Upper lobe of left lung (tissue), 6 donors: Measurements from ENCODE around the gene SLC39A8. TPM values are rescaled to one million over a fixed set of nuclear protein-coding genes. Genes with fewer than 3 reads are reported as not detected.
"Not testable (repeated sequence)": the region's sequence is repeated elsewhere in the genome, so short reads cannot be mapped to it uniquely, and the experiment has no call there.

Source experiments
- ATAC-seq, 2 donors: fragments of 200-7000 bp; cut with Tn5 transposase; one replicate each; pipeline ENCODE4 v1.9.1; 2022; ENCODE audit warnings: mild to moderate bottlenecking in 2 of 2, moderate library complexity in 2 of 2; ENCODE audit not compliant: low FRiP score in 2 of 2
- DNase-seq, 2 donors: peaks; one replicate each; pipeline ENCODE4 v3.0.0-alpha.2; 2019 to 2020
- H3K27ac ChIP-seq, 4 donors: fragments of 200-600 bp; sonication (generic); one replicate each; pipeline ENCODE4 v1.5.1; 2016 to 2019
- H3K27me3 ChIP-seq, 4 donors: fragments of 200-600 bp; sonication (generic); one replicate each; pipeline ENCODE4 v1.5.1; 2017 to 2019
- H3K36me3 ChIP-seq, 4 donors: fragments of 200-600 bp; sonication (generic); one replicate each; pipeline ENCODE4 v1.5.1; 2016 to 2019
- H3K4me1 ChIP-seq, 4 donors: fragments of 200-600 bp; sonication (generic); one replicate each; pipeline ENCODE4 v1.5.1; 2018 to 2019
- H3K4me3 ChIP-seq, 4 donors: fragments of 200-600 bp; sonication (generic); one replicate each; pipeline ENCODE4 v1.5.1; 2017 to 2019; ENCODE audit warnings: mild to moderate bottlenecking in 2 of 4, moderate library complexity in 1 of 4
- H3K9me3 ChIP-seq, 4 donors: fragments of 200-600 bp; sonication (generic); one replicate each; pipeline ENCODE4 v1.5.1; 2018 to 2019
- CTCF ChIP-seq, 6 experiments: fragments of 450-650 bp in 4 of 6; fragments of 200-600 bp in 2 of 6; sonication (generic) in 2 of 6; IDR thresholded peaks; one replicate each; pipeline ENCODE4 v1.5.1; 2016 to 2019; ENCODE audit warnings: antibody characterized with exemption in 6 of 6
- EP300 ChIP-seq, 4 donors: sonication (generic); formaldehyde crosslinking; IDR thresholded peaks; one replicate each; pipeline ENCODE4 v1.5.1; 2017; ENCODE audit warnings: antibody characterized with exemption in 4 of 4, control low read depth in 2 of 4
- POLR2A ChIP-seq, 4 donors: fragments of 450-650 bp; IDR thresholded peaks; one replicate each; pipeline ENCODE4 v1.5.1; 2016 to 2017; ENCODE audit warnings: antibody characterized with exemption in 4 of 4, mild to moderate bottlenecking in 2 of 4
- POLR2AphosphoS5 ChIP-seq, 2 donors: sonication (generic); formaldehyde crosslinking; IDR thresholded peaks; one replicate each; pipeline ENCODE4 v1.5.1; 2017; ENCODE audit warnings: antibody characterized with exemption in 2 of 2
- WGBS, 2 donors: methylation state at CpG; one replicate each; pipeline ENCODE4 v1.1.5; 2017 to 2018; 5-methylcytosine and 5-hydroxymethylcytosine counted together
- total RNA-seq, 6 donors: library from RNA; depleted of rRNA in 4 of 6; stranded (reverse); fragments of >200 nt in 4 of 6; gene quantifications; one replicate each; pipeline versions ENCODE4 v1.1.0 to v1.2.1, GENCODE V29; 2016 to 2021
- donor health status: DM: no; HTN: no; CAD: no; lungs with moderate emphysema.
- donor health status: DM: no; HTN: yes; CAD: no; lungs with severe emphysema.

SLC39A8 gene
- total RNA-seq, 6 donors from 2014 or later = 218 to 627 (median 317) TPM

GRCh38 chr4:102288497-102288896 is 56.8 kb downstream of the SLC39A8 start:
- no peak for TF ChIP-seq EP300 (IDR thresholded peaks at IDR 0.05)
- TF ChIP-seq CTCF (IDR thresholded peaks at IDR 0.05) = no peak
- TF ChIP-seq POLR2A (IDR thresholded peaks at IDR 0.05) = no peak
- TF ChIP-seq POLR2AphosphoS5 (IDR thresholded peaks at IDR 0.05) = no peak
- H3K9me3 ChIP-seq = no peaks in the 10 kb centered on the region
- no peak for ATAC-seq
- no peak overlapping the region for H3K27ac ChIP-seq
- H3K4me1 ChIP-seq = no peaks in the 10 kb centered on the region
- no peak for DNase-seq
- no peak overlapping the region for H3K4me3 ChIP-seq
- H3K36me3 ChIP-seq = no peaks in the 10 kb centered on the region
- H3K27me3 ChIP-seq = no peaks in the 10 kb centered on the region

GRCh38 chr4:102285831-102286230 is 59.5 kb downstream of the SLC39A8 start:
- no peaks in the 10 kb centered on the region for H3K27me3 ChIP-seq
- ATAC-seq (no peak), DNase-seq (no peak)
- H3K27ac ChIP-seq = no peak overlapping the region
- TF ChIP-seq EP300 (IDR thresholded peaks at IDR 0.05) (no peak), POLR2AphosphoS5 (IDR thresholded peaks at IDR 0.05) (no peak), POLR2A (IDR thresholded peaks at IDR 0.05) (no peak), CTCF (IDR thresholded peaks at IDR 0.05) (no peak)
- no peaks in the 10 kb centered on the region for H3K36me3 ChIP-seq
- no peaks in the 10 kb centered on the region for H3K9me3 ChIP-seq
- no peaks in the 10 kb centered on the region for H3K4me1 ChIP-seq
- H3K4me3 ChIP-seq = no peak overlapping the region

- ATAC-seq = no peak
- Histone ChIP-seq H3K27me3 (no peaks in the 10 kb centered on the region), H3K4me1 (no peaks in the 10 kb centered on the region), H3K27ac (no peak overlapping the region), H3K4me3 (no peak overlapping the region), H3K9me3 (no peaks in the 10 kb centered on the region), H3K36me3 (no peaks in the 10 kb centered on the region)
- WGBS, 2 donors = 73 to 86% methylated on average over 4 of the region's 4 CpGs
- DNase-seq = no peak
- TF ChIP-seq EP300 (IDR thresholded peaks at IDR 0.05) = no peak
- TF ChIP-seq POLR2AphosphoS5 (IDR thresholded peaks at IDR 0.05) = no peak
- no peak for TF ChIP-seq CTCF (IDR thresholded peaks at IDR 0.05)
These were observed 64.0 kb downstream of the SLC39A8 start for GRCh38 chr4:102281171-102281839.

GRCh38 chr4:102273317-102273716 is 72.0 kb downstream of the SLC39A8 start:
- H3K27me3 ChIP-seq, H3K4me3 ChIP-seq, H3K9me3 ChIP-seq, ATAC-seq, H3K27ac ChIP-seq, DNase-seq, H3K4me1 ChIP-seq: not testable (repeated sequence)
- H3K36me3 ChIP-seq = peaks cover 0 to 16% (median 1%) of the 10 kb centered on the region in 4 donors
- 95% methylated on average over 7 to 9 of the region's 9 CpGs for WGBS, 2 donors

GRCh38 chr4:102272318-102272717 is 73.0 kb downstream of the SLC39A8 start:
- 79 to 91% methylated on average over 8 of the region's 8 CpGs for WGBS, 2 donors
- no peak for DNase-seq
- peaks cover 0 to 2% (median 0%) of the 10 kb centered on the region in 4 donors for H3K4me1 ChIP-seq

More at GRCh38 chr4:102272318-102272717, 73.0 kb downstream of the SLC39A8 start:
- peaks cover 0 to 16% (median 5%) of the 10 kb centered on the region in 4 donors for H3K36me3 ChIP-seq
- no peaks in the 10 kb centered on the region for H3K9me3 ChIP-seq
- TF ChIP-seq CTCF (IDR thresholded peaks at IDR 0.05) (no peak), POLR2AphosphoS5 (IDR thresholded peaks at IDR 0.05) (no peak), POLR2A (IDR thresholded peaks at IDR 0.05) (no peak), EP300 (IDR thresholded peaks at IDR 0.05) (no peak)
- H3K27ac ChIP-seq = no peak overlapping the region
- H3K27me3 ChIP-seq = no peaks in the 10 kb centered on the region
- no peak for ATAC-seq
- H3K4me3 ChIP-seq = no peak overlapping the region
